ENCODE data around the gene ARRDC1.

The ARRDC1 gene

GRCh38 chr9:137619240-137620047, 14.0 kb downstream of the ARRDC1 start:
- H3K27ac ChIP-seq (replicated peaks), result peak overlapping the region; percentile 72
- TF ChIP-seq, protein P1, sequence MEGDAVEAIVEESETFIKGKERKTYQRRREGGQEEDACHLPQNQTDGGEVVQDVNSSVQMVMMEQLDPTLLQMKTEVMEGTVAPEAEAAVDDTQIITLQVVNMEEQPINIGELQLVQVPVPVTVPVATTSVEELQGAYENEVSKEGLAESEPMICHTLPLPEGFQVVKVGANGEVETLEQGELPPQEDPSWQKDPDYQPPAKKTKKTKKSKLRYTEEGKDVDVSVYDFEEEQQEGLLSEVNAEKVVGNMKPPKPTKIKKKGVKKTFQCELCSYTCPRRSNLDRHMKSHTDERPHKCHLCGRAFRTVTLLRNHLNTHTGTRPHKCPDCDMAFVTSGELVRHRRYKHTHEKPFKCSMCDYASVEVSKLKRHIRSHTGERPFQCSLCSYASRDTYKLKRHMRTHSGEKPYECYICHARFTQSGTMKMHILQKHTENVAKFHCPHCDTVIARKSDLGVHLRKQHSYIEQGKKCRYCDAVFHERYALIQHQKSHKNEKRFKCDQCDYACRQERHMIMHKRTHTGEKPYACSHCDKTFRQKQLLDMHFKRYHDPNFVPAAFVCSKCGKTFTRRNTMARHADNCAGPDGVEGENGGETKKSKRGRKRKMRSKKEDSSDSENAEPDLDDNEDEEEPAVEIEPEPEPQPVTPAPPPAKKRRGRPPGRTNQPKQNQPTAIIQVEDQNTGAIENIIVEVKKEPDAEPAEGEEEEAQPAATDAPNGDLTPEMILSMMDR (IDR thresholded peaks at IDR 0.05; ENCODE audit: insufficient read depth, low read length), result no peak
- TF ChIP-seq POLR2AphosphoS5 (IDR thresholded peaks at IDR 0.05; ENCODE audit: low read depth) (no peak), GABPA (IDR thresholded peaks at IDR 0.05; ENCODE audit: low read depth) (no peak), REST (IDR thresholded peaks at IDR 0.05; ENCODE audit: insufficient replicate concordance, low read depth) (no peak), SPI1 (IDR thresholded peaks at IDR 0.05; ENCODE audit: borderline replicate concordance, low read depth) (no peak)
- peak overlapping the region; percentile 74 for H3K4me3 ChIP-seq (replicated peaks; ENCODE audit: insufficient read depth, low read length)
- no peaks in the 10 kb centered on the region for H3K27me3 ChIP-seq (ENCODE audit: insufficient read depth, poor library complexity, severe bottlenecking)
- peak in 1 of 2 experiments; percentile 39 for DNase-seq (ENCODE audit: low read depth in 1 of 2, low spot score in 1 of 2)

DNA sequence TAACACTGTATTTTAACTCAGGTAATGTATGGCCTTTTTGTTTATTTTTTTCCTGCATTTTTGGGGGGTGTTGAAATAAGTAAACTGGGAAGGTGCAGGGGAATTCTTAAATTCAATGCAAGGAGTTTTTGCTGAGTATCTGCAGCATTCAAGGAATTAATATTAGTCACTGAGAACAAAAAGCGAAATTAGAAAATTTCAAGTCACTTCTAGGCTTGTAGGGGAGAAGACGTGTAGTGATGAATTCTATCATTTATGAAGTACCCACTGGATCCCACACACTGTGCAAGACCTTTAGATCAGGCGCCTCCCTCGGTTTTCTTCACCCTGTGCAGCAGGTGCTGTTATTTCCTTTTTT, 14.5 kb downstream of the ARRDC1 start:
- TF ChIP-seq POLR2AphosphoS5 (IDR thresholded peaks at IDR 0.05; ENCODE audit: low read depth) (0 out of 2 replicates have a peak, but pooled peaks have one; percentile 1), REST (IDR thresholded peaks at IDR 0.05; ENCODE audit: insufficient replicate concordance, low read depth) (no peak)
- H3K27ac ChIP-seq (replicated peaks), result peak overlapping the region; percentile 72

GRCh38 chr9:137620581-137620980, 15.1 kb downstream of the ARRDC1 start:
- TF ChIP-seq GABPA (IDR thresholded peaks at IDR 0.05; ENCODE audit: low read depth) (no peak), REST (IDR thresholded peaks at IDR 0.05; ENCODE audit: insufficient replicate concordance, low read depth) (no peak), POLR2AphosphoS5 (IDR thresholded peaks at IDR 0.05; ENCODE audit: low read depth) (no peak), SPI1 (IDR thresholded peaks at IDR 0.05; ENCODE audit: borderline replicate concordance, low read depth) (no peak)
- TF ChIP-seq, protein P1 (IDR thresholded peaks at IDR 0.05; ENCODE audit: insufficient read depth, low read length), result no peak
- no peaks in the 10 kb centered on the region for H3K27me3 ChIP-seq (ENCODE audit: insufficient read depth, poor library complexity, severe bottlenecking)
- DNase-seq (ENCODE audit: low read depth in 1 of 2, low spot score in 1 of 2), result no peak
- no peak overlapping the region for H3K4me3 ChIP-seq (replicated peaks; ENCODE audit: insufficient read depth, low read length)
- H3K27ac ChIP-seq (replicated peaks), result no peak overlapping the region

More for the DNA sequence above, 14.5 kb downstream of the ARRDC1 start:
- Histone ChIP-seq H3K27me3 (ENCODE audit: insufficient read depth, poor library complexity, severe bottlenecking) (no peaks in the 10 kb centered on the region), H3K4me3 (replicated peaks; ENCODE audit: insufficient read depth, low read length) (peak overlapping the region; percentile 74)
- DNase-seq (ENCODE audit: low read depth in 1 of 2, low spot score in 1 of 2), result no peak

All from HL-60 (cell line).